Right lobe of liver (tissue), 6 donors: ENCODE data around the gene MALL. TPM values are rescaled to one million over a fixed set of nuclear protein-coding genes. Genes with fewer than 3 reads are reported as not detected.

Experiments used
- ATAC-seq, 4 donors: fragments of 200-7000 bp; cut with Tn5 transposase; one replicate each; pipeline ENCODE4 v1.9.1; 2020; ENCODE audit warnings: mild to moderate bottlenecking in 4 of 4, moderate library complexity in 4 of 4
- DNase-seq, 3 donors: peaks; one replicate each; pipeline ENCODE4 v3.0.0-alpha.2; 2020
- H3K27ac ChIP-seq, 3 donors: fragments of 200-600 bp; one replicate each; pipeline ENCODE4 v1.8.0; 2022
- H3K27me3 ChIP-seq, 2 donors: fragments of 200-600 bp; one replicate each; pipeline ENCODE4 v1.8.0; 2022
- H3K36me3 ChIP-seq, 4 donors: fragments of 200-600 bp; sonication (generic) in 1 of 4; one replicate each; pipeline versions ENCODE4 v1.5.1 to v1.8.0; 2017 to 2022; ENCODE audit warnings: control low read depth in 1 of 4
- H3K4me1 ChIP-seq, 4 donors: fragments of 200-600 bp; sonication (generic) in 1 of 4; one replicate each; pipeline versions ENCODE4 v1.5.1 to v1.8.0; 2017 to 2022; ENCODE audit warnings: control low read depth in 1 of 4
- H3K4me3 ChIP-seq, 3 donors: fragments of 200-600 bp; one replicate each; pipeline ENCODE4 v1.8.0; 2022
- H3K9me3 ChIP-seq, 4 donors: fragments of 200-600 bp; sonication (generic) in 1 of 4; one replicate each; pipeline versions ENCODE4 v1.5.1 to v1.8.0; 2017 to 2022; ENCODE audit warnings: control low read depth in 1 of 4
- CTCF ChIP-seq, 4 donors: fragments of 200-600 bp in 3 of 4; fragments of 450-650 bp in 1 of 4; IDR thresholded peaks; one replicate each; pipeline versions ENCODE4 v1.5.1 to v1.8.0; 2016 to 2022; ENCODE audit warnings: antibody characterized with exemption in 4 of 4, mild to moderate bottlenecking in 2 of 4
- POLR2A ChIP-seq: fragments of 450-650 bp; IDR thresholded peaks from one replicate; pipeline ENCODE4 v1.6.1; 2017; ENCODE audit warnings: antibody characterized with exemption, mild to moderate bottlenecking
- WGBS: methylation state at CpG from one replicate; pipeline ENCODE4 v1.1.6; 2018; ENCODE audit warnings: low coverage, low lambda C conversion rate; ENCODE audit not compliant: insufficient coverage; ENCODE audit errors: missing lambda C conversion rate; 5-methylcytosine and 5-hydroxymethylcytosine counted together
- intact Hi-C, 2 donors: fragments of 100-400 bp; cut with DNase I; formaldehyde crosslinking; loops; one replicate each; pipeline versions ENCODE4 v1.11.2 to v1.14.1; 2022
- total RNA-seq, 6 experiments: library from RNA; depleted of rRNA in 2 of 6; stranded (reverse); fragments of >200 nt in 2 of 6; fragmentation: NEBNext Ultra II Directional in 3 of 6; extraction: Animal tissue kit (Norgen Biotek cat#: 25700) in 3 of 6; gene quantifications; one replicate each; pipeline versions ENCODE4 v1.1.0 to v1.2.4, GENCODE V29; 2016 to 2023
- donor health status: DM: no; HTN: yes; CAD: no.
- donor health status: DM: no; HTN: no; CAD: no.
- donor health status: DM: no; HTN: no; CAD: no.
- donor health status: DM: no; HTN: yes; CAD: no.
- donor health status: DM: no; HTN: yes; CAD: no.

MALL gene
- total RNA-seq, 6 experiments from 2014 or later: 1.1 to 3.1 (median 2.2) TPM

DNA sequence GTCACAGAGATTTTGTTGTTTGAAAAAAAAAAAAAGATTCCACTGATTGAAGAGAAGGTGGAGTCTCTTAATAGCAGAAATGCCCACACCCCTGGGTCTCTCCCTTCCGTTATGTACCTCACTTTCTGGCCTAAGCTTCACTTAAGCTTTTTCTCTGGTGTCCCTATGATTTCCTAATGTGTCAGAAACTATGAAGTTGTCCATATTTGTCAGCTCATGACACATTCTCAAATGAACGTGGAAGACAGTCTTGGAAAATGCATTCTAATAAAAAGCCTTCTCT, 5.4 kb upstream of the MALL start:
- H3K36me3 ChIP-seq: no peaks in the 10 kb centered on the region
- no peak for ATAC-seq

DNA sequence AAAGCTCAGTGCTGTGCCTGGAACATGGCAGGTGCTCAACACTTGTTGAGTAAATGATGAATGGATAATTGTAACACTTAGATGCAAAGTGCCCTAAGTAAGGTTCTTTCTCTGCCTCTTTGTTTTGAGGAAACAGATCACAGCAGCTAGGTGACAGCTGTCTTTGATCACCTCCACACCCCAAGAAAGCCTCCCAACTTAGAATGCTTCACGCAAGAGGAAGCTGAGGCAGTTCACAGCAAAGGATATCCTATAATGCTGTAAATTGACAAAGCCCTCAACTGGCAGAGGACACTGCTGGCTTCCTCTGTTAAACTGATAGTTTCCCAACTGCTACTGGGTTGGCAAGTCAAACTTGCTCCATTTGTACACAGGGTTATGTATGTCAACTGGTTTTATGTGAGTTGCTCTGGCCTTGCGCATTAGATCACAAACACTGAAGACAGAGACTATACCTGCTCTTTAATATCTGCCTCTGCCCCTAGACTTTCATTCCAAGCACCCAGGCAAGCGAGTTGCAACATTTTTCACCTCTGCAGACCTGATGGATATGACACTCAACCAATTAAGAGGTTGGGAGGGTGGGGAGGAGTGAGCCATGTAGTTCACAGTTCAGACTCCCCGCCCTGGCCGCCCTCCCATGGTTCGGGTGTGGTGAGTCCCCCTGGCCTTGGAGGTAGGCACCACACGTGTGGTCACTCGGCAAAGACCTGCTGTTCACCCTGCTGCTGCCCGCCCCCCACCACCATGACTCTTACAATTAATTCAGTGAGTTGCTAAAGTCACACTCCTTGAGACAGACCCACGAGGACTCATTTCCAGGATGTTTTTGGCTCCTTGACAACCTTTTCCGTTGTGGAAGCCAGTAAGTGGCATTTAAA, 4.8 kb upstream of the MALL start:
- 68% methylated on average over 6 of the region's 11 CpGs for WGBS
- Histone ChIP-seq H3K4me3 (no peak overlapping the region), H3K27me3 (no peaks in the 10 kb centered on the region), H3K36me3 (no peaks in the 10 kb centered on the region), H3K27ac (no peak overlapping the region), H3K4me1 (no peaks in the 10 kb centered on the region), H3K9me3 (no peaks in the 10 kb centered on the region)
- TF ChIP-seq CTCF (IDR thresholded peaks at IDR 0.05): no peak
- TF ChIP-seq POLR2A: no peak
- DNase-seq: no peak
- intact Hi-C loops: no loop called here
- peak in 2 of 4 donors; percentile 14 to 30 for ATAC-seq

More for the DNA sequence above, 5.4 kb upstream of the MALL start:
- 59% methylated on average over 2 of the region's 2 CpGs for WGBS
- Histone ChIP-seq H3K9me3 (no peaks in the 10 kb centered on the region), H3K4me1 (no peaks in the 10 kb centered on the region), H3K27ac (no peak overlapping the region), H3K4me3 (no peak overlapping the region), H3K27me3 (no peaks in the 10 kb centered on the region)
- no peak for DNase-seq
- intact Hi-C loops: no loop called here
- TF ChIP-seq CTCF (IDR thresholded peaks at IDR 0.05) (no peak), POLR2A (no peak)

- intact Hi-C loops: no loop called here
- Histone ChIP-seq H3K27me3 (no peaks in the 10 kb centered on the region), H3K4me3 (peak overlapping the region in 1 of 3 donors; percentile 10), H3K36me3 (no peaks in the 10 kb centered on the region), H3K9me3 (no peaks in the 10 kb centered on the region), H3K4me1 (no peaks in the 10 kb centered on the region), H3K27ac (no peak overlapping the region)
- no peak for TF ChIP-seq POLR2A
- peak; percentile 10 to 34 (median 30) for TF ChIP-seq CTCF (IDR thresholded peaks at IDR 0.05)
- WGBS: 3% methylated on average over 5 of the region's 8 CpGs
- ATAC-seq: peak; percentile 71 to 84 (median 78)
- DNase-seq: no peak
Measured at GRCh38 chr2:110116033-110116710, 550 bp upstream of the MALL start.

DNA sequence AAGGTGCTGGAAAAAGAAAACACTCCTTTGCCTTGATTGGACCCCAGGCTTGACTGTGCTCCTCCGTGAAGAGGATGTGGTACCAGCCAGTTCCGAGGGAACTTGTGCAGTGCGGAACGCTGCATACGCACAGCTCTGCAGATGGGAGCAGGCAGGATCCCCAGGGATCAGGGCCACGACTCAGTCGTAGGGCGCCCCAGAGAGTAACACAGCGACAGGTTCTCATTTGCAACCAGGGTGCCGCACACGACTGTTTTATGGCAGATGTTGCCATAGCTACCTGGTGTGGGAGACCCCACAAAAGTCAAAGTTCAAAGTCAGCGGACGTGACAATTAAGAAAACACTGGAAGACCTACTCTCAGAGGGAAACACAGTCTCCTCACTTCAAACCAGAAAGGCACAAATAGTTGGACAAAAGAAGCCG, 779 bp downstream of the MALL start:
- DNase-seq (no peak), ATAC-seq (no peak)
- Histone ChIP-seq H3K27me3 (no peaks in the 10 kb centered on the region), H3K27ac (no peak overlapping the region), H3K36me3 (no peaks in the 10 kb centered on the region), H3K4me3 (no peak overlapping the region), H3K4me1 (no peaks in the 10 kb centered on the region), H3K9me3 (no peaks in the 10 kb centered on the region)
- intact Hi-C loops: no loop called here
- WGBS: 52% methylated on average over 6 of the region's 14 CpGs
- TF ChIP-seq POLR2A (no peak), CTCF (IDR thresholded peaks at IDR 0.05) (no peak)
